ENCODE data around the gene NR2F2.

NR2F2 gene

DNA sequence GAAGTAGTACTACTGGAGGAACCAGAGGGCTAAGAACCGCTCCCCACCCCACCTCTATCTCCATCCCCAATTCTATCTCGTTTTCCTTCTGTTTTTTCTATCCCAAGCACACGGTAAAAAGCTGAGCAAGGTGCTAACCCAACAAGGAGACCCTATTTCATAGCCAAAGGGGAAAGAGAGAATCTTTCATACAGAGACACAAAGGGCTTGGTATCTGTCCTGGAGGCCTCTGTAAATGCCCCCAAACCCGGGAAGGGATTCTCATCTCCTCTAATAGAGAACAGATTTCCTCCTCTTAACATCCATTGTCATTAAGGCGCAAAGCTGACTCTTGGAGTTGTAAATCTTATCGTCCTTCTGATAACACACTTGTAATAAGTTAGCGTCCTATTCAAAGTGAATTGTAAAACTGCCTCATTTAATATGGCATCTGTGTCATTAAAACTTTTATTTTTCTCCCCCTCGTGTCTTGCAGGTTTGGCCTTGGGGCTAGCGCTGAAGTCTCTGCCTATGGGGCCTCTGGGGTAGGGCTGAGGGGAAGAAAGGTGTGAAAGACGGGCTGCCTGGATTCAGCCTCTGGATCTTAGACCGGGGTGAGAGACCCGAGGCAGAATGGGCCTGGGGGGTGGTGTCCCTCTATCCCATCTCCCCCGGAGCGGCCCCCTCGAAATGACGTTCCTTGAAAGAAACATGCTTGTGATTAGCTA is 12.1 kb downstream of the NR2F2 start:
- no peak for DNase-seq (ENCODE audit: low read depth, low spot score)

DNA sequence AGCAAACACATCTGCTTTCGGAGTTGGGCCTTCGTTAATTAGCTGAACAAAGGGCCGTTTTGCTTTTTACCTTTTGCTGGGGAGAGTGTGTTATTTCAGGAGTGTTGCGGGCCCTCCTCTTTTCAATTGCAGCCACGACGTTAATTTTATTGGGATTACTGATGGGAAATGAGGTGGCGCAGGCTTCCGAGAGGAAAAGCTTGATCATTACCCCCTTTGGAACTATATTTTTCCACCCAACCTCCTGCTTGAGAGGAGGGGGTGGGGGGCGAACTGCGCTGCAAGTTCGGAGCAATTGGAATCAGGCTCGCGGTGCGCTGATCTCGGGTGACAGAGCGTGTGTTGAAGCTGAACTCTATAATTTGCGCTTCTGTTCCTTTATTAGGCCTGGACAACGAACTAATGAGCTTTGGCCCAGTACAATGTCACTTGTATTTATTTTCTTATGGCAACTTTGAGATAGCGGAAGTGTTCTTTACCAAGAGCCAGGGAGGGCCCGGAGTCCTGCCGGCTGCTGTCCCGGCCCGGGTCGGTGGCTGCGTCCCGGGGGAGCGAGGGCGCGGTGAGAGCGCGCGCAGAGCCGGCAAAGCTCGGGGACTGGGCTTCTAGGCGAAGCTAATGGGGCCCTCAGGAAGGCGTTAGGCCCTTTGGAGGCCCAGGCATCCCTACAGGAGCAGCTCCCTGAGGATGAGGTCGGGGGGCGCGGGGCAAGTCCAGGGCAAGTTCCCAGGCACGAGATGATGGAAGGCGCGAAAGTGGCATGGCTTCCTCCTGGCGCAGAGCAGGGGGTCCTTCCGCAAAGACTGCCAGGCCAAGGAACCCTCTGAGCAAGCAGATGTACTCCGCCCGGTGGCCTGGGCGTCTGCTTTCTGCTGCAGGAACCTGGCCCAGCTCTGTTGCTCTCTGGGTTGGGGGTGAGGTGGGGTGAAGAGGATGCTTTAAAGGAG is 12.9 kb downstream of the NR2F2 start:
- no peak for DNase-seq (ENCODE audit: low read depth, low spot score)

DNA sequence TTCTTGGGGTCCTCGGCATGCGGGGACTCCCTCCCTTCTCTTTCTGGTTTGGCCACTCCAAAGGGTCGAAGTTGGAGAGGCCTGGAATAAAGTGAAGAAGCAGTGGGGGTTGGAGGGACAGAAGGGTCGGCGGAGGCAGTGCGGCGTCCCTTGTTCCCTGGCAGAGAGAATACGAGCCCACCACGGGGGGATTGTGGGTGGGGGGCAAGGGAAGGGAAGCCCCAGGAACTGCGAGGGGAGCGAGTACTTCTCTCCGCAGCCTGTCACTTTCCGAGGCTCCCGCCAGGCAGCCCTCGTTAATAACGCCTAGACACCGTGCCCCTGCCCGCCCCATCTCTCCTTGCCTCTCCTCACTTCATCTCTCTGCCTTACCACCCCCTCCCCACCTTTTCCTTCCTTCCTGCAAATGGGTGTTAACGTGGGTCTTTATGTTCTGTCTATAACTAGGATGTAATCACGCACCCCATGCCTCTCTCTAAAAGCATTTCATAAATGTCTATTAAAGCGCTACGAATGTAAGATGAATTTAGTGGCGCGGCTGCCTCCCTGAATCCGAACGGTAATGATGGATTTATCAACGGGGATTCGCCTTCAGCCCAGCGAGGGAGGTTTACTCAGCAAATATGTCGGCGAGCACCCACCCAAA is 13.7 kb downstream of the NR2F2 start:
- DNase-seq (ENCODE audit: low read depth, low spot score), result no peak

DNA sequence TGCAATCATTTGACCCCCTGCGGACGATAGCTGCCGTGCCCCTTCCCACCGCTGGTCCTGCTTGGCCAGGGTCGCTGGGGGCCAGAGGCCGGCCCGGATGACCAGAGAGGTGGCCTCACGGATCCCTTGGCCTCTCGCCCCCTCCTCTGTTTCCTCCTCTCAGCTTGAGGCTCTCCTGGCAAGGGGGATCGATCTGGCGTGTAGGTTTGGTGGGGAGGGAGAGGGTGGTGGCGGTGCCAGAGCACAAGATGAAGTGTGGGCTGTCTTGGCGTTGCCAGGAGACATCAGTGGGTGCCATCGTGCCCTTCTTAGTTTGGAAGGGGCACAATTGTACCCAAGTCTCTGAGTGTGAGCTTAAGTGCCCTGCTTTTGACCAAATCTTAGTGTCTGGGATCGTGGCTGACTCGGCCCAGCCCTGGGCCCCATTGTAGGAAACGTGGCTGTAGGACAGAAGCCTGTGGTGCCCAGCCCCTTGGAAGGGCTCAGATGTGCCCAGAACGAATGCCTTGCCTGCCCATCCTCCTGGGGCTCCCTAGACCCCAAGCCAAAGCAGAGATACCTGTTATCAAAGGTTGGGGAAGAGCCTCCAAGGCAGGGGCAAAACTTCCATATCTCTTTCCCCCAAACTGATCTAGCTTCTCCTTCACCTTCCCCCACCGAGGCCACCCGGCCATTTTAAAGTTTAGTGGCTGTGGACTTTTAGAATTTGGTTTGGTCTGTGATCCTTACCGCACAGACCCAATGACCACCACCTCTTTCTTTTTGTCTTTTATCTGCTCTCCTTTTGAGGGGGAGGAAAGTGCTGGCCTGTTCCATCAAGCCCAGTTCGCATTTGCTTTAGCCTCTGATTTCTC is 14.4 kb downstream of the NR2F2 start:
- no peak for DNase-seq (ENCODE audit: low read depth, low spot score)

DNA sequence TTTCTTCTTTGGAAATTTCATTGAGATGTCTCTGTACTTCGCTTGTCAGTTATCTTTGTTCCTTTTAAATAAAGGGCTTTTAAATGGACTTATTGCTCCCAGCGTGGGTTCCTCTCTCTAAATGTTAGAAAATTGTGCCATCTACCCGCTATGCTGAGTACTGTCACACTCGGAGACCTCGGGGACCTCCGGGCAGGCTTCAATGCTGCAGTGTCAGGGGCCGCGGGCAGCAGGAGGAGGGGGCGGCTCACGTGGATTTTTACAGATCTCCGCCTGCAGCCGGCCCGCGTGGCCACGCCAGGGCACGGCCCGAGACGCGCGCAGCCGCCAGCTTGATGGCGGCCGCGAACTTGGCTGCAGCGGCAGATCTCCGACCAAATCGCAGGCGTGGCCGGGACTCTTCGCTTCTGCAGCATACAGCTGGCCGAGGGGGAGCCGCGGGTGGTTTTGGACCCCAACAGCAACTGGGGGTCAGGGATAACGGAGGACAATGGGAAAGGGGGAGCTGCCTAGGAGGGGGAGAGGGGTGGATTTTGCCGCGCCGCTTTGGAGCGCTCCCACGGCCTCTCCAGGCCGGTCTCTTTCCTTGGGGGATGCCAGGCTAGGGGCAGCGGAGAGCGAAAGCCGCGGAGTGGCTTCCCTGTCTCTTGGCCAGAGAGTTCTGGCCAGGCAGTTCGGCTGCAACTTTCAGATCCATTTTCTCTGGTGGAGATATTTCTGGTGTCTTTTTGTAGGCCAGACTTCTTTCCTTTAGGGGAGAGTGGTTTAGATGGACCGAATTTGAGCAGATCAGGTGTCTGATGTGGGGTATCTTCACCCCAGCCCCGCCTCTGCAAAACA is 15.3 kb downstream of the NR2F2 start:
- peak; percentile 85 for DNase-seq (ENCODE audit: low read depth, low spot score)

DNA sequence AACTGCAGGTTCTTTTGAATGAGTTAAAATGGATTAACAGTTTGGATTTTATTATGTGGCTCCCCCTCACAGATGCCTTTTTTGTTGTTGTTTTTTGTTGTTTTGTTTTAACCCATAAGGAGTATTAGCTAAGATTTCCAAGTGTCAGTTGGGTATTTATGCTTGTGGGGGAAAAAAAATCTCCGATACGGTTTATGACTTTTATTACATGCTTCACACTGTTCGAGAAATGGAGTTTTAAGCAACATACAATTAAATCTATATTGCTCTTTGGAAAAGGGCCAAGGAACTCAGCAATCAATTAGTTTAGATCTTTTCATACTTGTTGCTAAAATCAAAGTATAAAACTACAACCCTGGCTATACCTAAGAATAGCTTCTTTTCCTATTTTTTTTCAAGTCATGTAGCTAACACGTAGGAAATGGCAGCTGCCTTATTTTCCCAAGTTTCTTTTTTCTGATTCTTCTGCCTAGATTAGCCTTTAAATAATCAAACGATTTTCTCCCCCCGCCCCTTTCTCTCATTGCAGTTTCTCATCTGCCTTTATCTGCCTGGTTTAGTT is 16.0 kb downstream of the NR2F2 start:
- no peak for DNase-seq (ENCODE audit: low read depth, low spot score)

DNA sequence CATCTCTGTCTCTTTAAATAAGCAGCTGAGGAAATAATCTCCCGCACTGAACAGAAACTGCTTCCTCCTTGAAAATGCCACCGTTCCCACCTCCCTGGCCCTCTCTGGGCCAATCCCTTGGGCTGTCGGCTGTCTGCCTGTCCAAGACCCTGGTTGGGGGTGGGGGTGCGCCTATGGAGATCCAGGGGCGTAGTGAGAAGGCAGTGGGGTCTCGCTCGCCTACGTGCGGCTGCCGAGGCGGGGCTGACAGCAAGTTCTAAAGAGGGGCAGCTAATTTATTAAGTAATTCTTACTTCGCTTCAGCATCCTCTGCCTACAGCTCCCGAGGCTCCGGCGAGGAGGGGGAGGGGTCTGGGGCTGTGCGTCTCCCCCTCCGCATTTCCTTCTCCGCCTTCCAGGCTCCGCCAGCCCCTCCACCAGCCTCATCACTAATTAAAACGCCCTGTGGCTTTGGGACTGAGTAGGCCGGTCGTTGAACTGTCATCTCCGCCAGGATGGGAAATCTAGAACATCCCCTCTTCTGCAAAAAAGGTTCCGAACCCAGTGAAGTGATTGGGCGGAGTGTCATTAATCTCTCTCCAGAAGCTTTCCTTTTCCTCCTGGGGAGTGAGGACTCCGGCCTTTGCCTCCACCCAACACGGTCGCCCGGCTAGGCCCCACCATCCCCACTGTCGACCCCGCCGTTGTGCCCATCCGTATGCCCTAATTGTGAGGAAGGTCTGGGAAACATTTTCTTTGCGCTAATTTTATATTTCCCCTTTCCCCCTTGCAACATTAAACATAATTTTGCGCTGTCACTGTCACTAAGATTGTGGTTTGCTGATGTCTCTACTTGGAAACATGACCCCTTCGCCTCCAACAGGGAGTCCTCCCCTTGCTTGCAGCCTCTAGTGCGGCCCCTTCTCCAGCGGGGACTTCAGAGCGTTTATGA is 16.9 kb downstream of the NR2F2 start:
- DNase-seq (ENCODE audit: low read depth, low spot score), result no peak

DNA sequence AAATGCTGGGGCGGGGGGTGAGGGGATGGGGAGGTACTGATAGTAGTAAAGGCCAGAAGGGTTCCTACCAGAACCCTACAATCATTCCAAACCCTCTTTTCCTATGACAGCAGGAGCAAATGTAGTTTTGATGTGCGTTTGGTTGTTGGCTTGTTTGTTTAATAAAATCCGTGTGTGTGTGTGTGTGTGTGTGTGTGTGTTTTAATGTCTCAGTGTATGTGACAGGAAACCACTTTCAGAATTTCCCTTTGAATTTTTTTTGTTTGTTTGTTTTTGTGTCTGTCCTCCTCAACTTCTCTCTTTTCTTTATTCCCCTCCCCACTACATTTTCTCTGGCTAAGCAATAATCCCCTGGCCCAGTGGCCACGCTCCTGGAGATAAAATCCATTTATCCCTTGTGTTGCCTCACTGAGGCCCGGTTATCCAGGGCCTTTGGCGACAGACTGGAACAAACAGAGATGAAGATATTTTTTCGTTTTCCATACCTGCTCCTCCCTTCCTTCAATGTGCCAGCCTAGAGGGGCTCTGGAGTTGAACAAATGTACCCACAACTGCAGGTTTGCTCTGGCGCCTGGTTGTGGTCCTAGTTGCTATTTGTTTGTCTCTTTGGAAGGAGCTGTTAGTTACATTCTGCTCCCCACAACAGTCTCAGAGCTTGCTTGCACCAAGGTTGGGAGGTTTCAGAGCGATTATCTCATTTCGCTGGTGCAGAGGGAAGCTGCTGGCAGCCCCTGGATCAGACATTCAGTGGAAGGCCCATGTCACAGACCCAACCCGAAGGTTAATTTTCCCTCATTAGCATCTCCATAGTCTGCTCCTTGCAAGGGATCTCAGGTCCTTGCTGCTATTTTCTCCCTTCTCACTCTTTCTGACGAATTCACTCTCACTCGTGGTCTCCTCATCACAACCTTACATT is 17.9 kb downstream of the NR2F2 start:
- no peak for DNase-seq (ENCODE audit: low read depth, low spot score)

DNA sequence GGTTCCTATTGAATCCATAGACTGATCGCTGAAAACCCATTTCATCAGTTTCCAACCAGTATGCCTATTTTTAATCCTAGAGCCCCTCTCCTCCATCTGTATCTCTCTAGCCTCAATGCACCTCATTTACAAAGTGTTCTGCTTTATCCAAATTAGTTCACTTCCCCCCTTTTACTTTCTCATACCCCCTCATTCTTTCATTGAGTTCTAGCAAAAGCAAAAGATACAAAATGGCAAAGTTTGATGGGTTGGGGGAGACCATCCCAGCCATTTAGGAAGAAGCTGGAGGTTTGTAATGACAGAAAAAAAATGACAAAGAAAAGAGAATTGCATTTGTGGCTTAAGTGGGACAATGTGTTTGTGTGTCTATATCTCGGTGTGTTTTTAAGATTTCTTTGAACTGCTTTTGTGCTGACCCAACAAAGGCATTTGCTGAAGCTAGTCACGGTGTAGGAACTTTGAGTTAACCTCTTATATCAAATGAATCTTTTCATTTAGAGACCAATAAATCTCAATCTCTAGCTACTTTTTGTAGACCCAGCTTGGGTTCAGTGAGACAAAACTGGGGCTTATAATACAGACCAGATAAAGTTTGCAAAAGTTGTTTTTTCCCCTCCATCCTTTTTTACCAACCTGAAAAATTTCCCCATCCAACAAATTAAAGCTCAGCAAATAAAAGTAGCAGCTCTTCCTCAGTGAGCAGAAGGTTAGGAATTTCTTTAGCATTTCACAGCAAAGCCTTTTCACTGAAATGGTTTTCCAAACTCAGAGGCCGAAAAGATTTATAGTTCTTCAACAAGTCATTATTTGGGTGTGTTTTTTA is 18.7 kb downstream of the NR2F2 start:
- no peak for DNase-seq (ENCODE audit: low read depth, low spot score)

DNA sequence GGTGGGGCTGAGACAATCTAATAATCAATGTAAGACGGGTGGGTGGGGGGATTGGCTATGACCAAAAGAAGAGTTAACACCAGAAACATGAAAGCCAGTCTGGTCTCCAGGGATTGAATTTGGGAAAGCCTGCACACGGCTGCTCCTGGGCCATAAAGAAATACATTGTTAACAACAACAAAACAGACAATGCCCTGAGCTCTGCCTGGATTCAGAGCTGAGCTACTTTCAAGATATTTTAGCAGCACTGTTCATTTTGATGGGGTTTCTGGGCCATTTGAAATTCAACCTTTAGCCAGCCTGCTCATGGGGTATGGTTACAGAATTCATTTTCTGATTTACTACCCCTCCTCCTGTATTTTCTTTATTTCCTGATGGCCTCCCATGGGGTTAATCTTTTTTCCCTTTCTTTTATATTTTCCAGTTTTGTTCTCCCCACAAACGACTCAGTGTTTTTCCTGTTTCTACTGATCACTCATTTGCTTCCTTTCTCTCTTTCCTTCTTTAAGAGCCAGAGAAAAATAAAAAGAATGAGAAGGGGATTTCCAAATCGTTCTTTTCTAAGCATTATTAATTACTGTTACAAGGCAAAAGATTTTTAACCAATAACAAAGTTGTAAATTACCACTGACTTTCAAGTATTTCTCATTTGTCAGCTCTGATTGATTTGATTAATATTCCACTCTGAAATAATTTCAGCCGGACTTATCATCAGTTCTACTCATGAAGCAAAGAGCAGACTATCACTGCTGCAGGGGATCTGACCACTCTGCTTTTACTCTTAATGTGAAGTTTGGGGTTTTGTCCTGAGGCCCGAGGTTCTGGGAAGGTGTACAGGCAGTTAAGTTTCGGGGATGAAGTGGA is 19.6 kb downstream of the NR2F2 start:
- DNase-seq (ENCODE audit: low read depth, low spot score), result no peak

DNA sequence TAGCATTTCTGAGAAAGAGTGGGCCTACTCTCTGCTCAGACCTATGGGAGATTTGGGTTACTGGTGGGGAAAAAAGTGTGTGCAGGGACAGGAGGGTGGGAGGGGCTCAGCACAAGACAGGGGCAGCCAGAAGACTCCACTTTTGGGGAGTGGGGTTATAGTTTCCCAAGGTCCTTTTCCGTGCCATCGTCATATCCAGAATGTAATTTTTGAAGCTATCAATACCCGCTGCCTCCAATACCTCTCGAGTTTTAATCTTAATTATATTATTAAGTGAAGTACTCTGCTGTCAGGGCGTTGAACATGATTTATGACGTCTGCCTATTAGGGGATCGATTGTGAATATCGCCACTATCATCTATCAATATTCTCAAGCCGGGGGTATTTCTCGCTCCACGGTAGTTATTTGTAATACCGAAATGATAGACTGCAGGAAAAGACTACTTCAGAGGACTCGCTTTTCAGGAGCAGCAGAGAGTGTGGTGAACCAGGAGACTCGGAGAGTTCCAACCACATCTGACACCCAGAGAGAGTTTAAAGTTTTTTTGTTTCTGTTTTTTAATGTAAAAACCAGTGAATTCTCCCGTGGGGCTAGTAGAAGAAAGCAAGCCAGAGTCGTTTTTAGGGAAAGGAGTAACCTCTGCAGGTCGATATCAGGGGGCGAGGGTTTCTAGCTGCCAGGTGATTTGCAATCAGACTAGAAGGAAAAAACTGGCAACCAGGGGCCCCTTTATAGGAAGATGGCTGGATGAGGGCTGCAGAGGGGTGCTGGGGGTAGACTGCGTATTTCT is 20.6 kb downstream of the NR2F2 start:
- no peak for DNase-seq (ENCODE audit: low read depth, low spot score)

DNA sequence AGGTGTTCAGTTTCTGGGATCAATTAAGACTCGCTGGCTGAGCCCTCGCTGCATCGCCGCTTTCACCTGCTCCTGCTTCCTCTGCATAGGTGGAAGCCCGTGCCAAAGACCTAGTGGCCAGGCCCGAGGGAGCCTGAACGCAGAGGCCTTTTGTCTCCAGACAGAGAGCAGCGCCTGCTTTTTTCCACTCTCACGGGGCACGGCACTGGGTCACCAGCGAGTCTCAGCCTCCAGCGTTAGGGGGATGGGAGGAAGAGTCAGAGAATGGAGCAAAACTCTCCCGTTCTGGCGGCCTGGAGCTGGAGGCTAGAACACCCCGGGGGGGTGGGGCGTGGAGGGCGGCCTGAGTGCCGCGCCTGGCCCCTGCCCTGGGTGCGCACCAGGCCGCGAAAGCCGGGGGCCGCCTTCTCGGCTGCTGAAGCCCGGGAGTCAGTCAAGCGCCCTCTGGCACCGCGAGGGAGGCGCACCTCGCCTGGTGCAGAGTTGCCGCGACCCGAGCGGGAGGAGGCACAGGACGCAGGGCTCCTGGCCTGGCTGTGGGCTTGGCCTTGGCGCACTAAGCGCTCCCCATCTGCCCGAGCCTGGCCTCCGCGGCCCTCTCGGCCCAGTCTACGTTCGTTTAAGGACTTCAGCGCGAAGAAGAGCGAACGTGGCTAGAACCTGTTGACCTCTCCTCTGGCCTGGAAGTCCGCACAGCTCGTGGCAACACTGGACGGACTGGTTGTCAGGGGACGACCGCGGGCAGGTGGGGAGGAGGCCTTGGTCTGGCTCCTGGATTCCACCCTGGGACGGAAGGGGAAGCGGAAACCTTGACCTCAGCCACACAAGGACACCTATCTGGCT is 21.5 kb downstream of the NR2F2 start:
- DNase-seq (ENCODE audit: low read depth, low spot score), result no peak

DNA sequence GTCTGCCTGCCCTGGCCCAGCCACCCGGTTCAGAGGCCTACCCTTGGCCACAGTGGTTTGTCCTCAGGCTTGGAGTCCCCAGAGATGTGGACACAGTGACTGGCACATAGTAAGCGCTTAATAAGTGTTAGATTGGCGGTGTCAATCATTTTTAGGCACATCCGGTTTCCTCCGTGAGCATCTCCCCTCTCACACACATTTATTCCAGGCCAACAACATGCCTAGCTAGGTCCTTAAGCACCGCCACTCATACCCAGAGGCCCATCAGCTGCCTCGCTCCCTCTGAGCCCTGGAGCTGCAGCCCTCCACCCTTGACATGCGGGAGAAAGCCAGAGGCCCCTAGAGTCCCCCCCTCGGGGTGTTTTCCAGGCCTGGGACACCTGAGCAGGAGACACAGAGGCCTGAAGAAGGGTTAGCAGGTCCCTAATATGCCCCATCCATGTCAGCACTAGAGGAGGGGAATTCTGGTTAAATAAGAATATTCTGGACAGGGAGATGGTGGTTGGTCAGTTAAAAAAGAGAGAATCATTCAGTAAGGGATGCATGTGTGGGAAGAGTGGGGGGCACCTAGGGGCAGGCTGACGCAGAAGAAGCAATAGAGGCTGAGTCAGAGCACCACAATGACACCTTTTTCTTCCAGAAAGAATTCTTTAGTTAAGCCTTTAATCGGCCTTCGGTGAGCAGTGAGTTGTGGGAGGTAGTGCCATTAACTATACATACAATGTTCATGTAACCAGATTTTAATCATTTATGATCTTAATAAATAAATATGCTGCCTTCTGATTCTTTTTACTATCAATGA is 22.3 kb downstream of the NR2F2 start:
- DNase-seq (ENCODE audit: low read depth, low spot score), result peak; percentile 31

All from astrocyte of the hippocampus (primary cell).